B cell (primary cell): ENCODE data around the gene NCBP2L. TPM values are rescaled to one million over a fixed set of nuclear protein-coding genes. Genes with fewer than 3 reads are reported as not detected.

Experiments used
- ATAC-seq: fragments of 200-7000 bp; cut with Tn5 transposase; one replicate; pipeline ENCODE4 v1.10.0; 2021; ENCODE audit warnings: low read depth, mild to moderate bottlenecking, moderate number of reproducible peaks, moderate library complexity
- CTCF ChIA-PET: fragments of 350-600 bp; sonication (Branson Sonifier 250); formaldehyde crosslinking; loops from one replicate; lab custom pipeline; 2021; ENCODE audit warnings: antibody characterized with exemption, inconsistent platforms; lab: Charles Lee
- POLR2A ChIA-PET: fragments of 350-600 bp; sonication (Branson Sonifier 250); formaldehyde crosslinking; loops from one replicate; lab custom pipeline; 2021; ENCODE audit warnings: antibody characterized with exemption; lab: Charles Lee
- DNase-seq: peaks from one replicate; pipeline ENCODE4 v3.0.0; 2013
- H2AFZ ChIP-seq: 2 replicates; pipeline ENCODE4 v1.6.1; 2012; ENCODE audit warnings: mild to moderate bottlenecking, low read depth, low read length; ENCODE audit not compliant: insufficient read depth, poor library complexity, severe bottlenecking
- H3K27ac ChIP-seq, 2 donors: 1 replicate in 1 of 2; 2 replicates in 1 of 2; pipeline ENCODE4 v1.5.1; 2012 to 2013; ENCODE audit warnings: low read length in 2 of 2, mild to moderate bottlenecking in 2 of 2, moderate library complexity in 1 of 2
- H3K27me3 ChIP-seq, 4 experiments: fragments of 200-600 bp in 1 of 4; sonication (generic) in 1 of 4; replicated peaks in 1 of 4; 1 replicate in 2 of 4; 2 replicates in 2 of 4; pipeline versions ENCODE4 v1.6.1 to v1.7.0; 2013 to 2016; ENCODE audit warnings: low read length in 3 of 4, mild to moderate bottlenecking in 2 of 4, mixed read lengths in 1 of 4, moderate library complexity in 1 of 4; ENCODE audit not compliant: insufficient read depth in 4 of 4, control insufficient read depth in 3 of 4; ENCODE audit errors: control extremely low read depth in 1 of 4
- H3K36me3 ChIP-seq, 2 experiments: replicated peaks in 1 of 2; 1 replicate in 1 of 2; 2 replicates in 1 of 2; pipeline versions ENCODE4 v1.6.1 to v1.7.1; 2013; ENCODE audit warnings: low read length in 1 of 2; ENCODE audit not compliant: insufficient read depth in 2 of 2, control insufficient read depth in 1 of 2; ENCODE audit errors: control extremely low read depth in 1 of 2, extremely low read depth in 1 of 2
- H3K4me1 ChIP-seq, 2 donors: fragments of 200-600 bp in 1 of 2; sonication (generic) in 1 of 2; 1 replicate in 1 of 2; 2 replicates in 1 of 2; pipeline versions ENCODE4 v1.5.1 to v1.6.1; 2013 to 2017; ENCODE audit warnings: low read length in 2 of 2; ENCODE audit not compliant: control insufficient read depth in 2 of 2, insufficient read depth in 2 of 2
- H3K4me2 ChIP-seq: replicated peaks from 2 replicates; pipeline ENCODE3; 2012; ENCODE audit warnings: mild to moderate bottlenecking, low read depth, low read length; ENCODE audit not compliant: poor library complexity, severe bottlenecking
- H3K4me3 ChIP-seq, 5 experiments: fragments of 200-600 bp in 1 of 5; sonication (generic) in 1 of 5; 1 replicate in 3 of 5; 2 replicates in 2 of 5; pipeline versions ENCODE4 v1.5.1 to v1.7.0; 2011 to 2016; ENCODE audit warnings: low read length in 4 of 5, mild to moderate bottlenecking in 4 of 5, low read depth in 2 of 5, control low read depth in 1 of 5, moderate library complexity in 1 of 5; ENCODE audit not compliant: insufficient read depth in 1 of 5; ENCODE audit errors: control extremely low read depth in 1 of 5, extremely low read depth in 1 of 5
- H3K79me2 ChIP-seq: fragments of 200-600 bp; sonication (generic); one replicate; pipeline ENCODE4 v1.6.0; 2016; ENCODE audit warnings: low read length; ENCODE audit not compliant: control insufficient read depth, insufficient read depth
- H3K9ac ChIP-seq: fragments of 200-600 bp; sonication (generic); 2 replicates; pipeline ENCODE4 v1.6.1; 2017; ENCODE audit warnings: mild to moderate bottlenecking, low read length, moderate library complexity
- H3K9me3 ChIP-seq, 3 donors: one replicate each; pipeline versions ENCODE4 v1.6.1 to v1.7.1; 2013; ENCODE audit warnings: low read length in 2 of 3; ENCODE audit not compliant: control insufficient read depth in 2 of 3, insufficient read depth in 1 of 3; ENCODE audit errors: control extremely low read depth in 1 of 3
- H4K20me1 ChIP-seq: 2 replicates; pipeline ENCODE4 v1.6.0; 2012; ENCODE audit warnings: mild to moderate bottlenecking, low read length; ENCODE audit not compliant: insufficient read depth, control insufficient read depth, poor library complexity, severe bottlenecking
- H3K27ac Mint-ChIP-seq: one replicate; pipeline ENCODE4 v1.8.0; 2021; ENCODE audit warnings: mixed read lengths
- H3K27me3 Mint-ChIP-seq: one replicate; pipeline ENCODE4 v1.8.0; 2021; ENCODE audit warnings: mixed read lengths
- H3K4me1 Mint-ChIP-seq: one replicate; pipeline ENCODE4 v1.8.0; 2021; ENCODE audit warnings: mixed read lengths
- H3K4me3 Mint-ChIP-seq: one replicate; pipeline ENCODE4 v1.8.0; 2021; ENCODE audit warnings: mixed read lengths
- H3K9me3 Mint-ChIP-seq: one replicate; pipeline ENCODE4 v1.8.0; 2022; ENCODE audit warnings: mixed read lengths; ENCODE audit not compliant: insufficient read depth
- EZH2 ChIP-seq: IDR thresholded peaks from 2 replicates; pipeline ENCODE4 v1.6.1; 2012; ENCODE audit warnings: borderline replicate concordance, low read depth, mild to moderate bottlenecking, moderate library complexity, low read length; ENCODE audit not compliant: insufficient read depth, poor library complexity, severe bottlenecking
- WGBS: methylation state at CpG from one replicate; pipeline ENCODE4 v1.1.5; 2013; ENCODE audit warnings: missing lambda C conversion rate; ENCODE audit not compliant: insufficient coverage; 5-methylcytosine and 5-hydroxymethylcytosine counted together
- intact Hi-C: fragments of 100-400 bp; cut with micrococcal nuclease; formaldehyde crosslinking; loops from one replicate; pipeline ENCODE4 v1.10.0; 2022
- polyA plus RNA-seq: library from polyadenylated mRNA; depleted of rRNA; stranded (reverse); fragments of >200 nt; gene quantifications from 2 replicates; pipeline ENCODE4 v1.2.3, GENCODE V29; 2012
- total RNA-seq, 2 donors: library from RNA; stranded (reverse); fragments of 120-200 nt in 1 of 2; gene quantifications; 1 replicate in 1 of 2; 2 replicates in 1 of 2; pipeline versions ENCODE4 v1.2.3 to v1.2.4, GENCODE V29; 2013 to 2022
- TF ChIP-seq, protein P1 (sequence below): fragments of 200-600 bp; IDR thresholded peaks from one replicate; pipeline ENCODE4 v1.8.0; 2022; ENCODE audit warnings: antibody characterized with exemption, mild to moderate bottlenecking

Gene NCBP2L
- total and polyA plus RNA-seq, 2 donors (not counting 1 experiment from before 2014, with no cell fraction given) = not detected

DNA sequence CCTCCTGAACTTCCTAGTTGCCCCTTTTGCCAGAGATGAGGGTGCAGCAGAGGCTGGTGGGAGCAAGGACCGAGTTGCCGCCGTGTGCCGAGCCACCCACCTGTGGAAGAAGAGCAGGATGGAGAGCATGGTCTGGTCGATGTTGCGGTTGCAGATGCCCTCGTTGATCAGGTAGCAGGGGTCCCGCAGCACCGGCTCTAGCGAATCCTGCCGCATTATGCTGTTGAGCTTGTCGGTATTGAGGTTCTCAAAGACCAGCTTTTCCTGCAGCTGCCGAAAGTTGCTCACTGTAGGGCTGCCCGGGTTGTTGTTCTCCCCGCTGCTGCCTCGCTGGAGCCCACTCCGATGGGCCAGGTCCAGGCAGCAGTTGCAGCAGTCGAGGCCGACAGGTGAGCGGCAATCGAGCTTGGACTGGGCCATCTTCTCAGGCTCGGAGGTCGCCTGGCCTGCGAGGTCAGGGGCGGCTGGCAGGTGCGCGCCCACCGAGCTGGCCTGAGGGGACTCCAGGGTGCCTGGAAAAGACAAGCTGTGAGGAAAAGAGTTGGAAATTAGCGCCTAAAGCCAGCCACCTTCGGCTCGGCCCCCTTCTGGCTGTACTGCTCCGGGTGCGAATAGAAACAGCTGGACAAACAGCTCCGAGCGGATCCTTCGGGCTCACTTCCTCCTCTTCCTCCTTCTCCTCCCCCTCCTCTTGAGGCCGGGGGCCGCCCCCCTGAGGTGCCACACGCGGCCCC, 2.4 kb upstream of the NCBP2L start:
- Mint-ChIP-seq H3K27ac (peak overlapping the region; percentile 80), H3K9me3 (no peaks in the 10 kb centered on the region)

More for the DNA sequence above, 2.4 kb upstream of the NCBP2L start:
- Mint-ChIP-seq H3K4me1 (peaks cover 21% of the 10 kb centered on the region), H3K27me3 (no peaks in the 10 kb centered on the region), H3K4me3 (peak overlapping the region; percentile 84)
- no peaks in the 10 kb centered on the region for H3K9me3 ChIP-seq
- H3K27ac ChIP-seq = no peak overlapping the region
- no peaks in the 10 kb centered on the region for H4K20me1 ChIP-seq
- CTCF ChIA-PET = interaction anchor here (0.9 to 6.0 kb wide), 14 partner anchors 12 to 776 kb away, joined by 3 to 246 read pairs (median 16); partner anchors contain the start of gene PRPS1
- peak overlapping the region; percentile 69 for H3K9ac ChIP-seq
- ATAC-seq (peak; percentile 11), DNase-seq (peak; percentile 14)
- TF ChIP-seq, protein P1, sequence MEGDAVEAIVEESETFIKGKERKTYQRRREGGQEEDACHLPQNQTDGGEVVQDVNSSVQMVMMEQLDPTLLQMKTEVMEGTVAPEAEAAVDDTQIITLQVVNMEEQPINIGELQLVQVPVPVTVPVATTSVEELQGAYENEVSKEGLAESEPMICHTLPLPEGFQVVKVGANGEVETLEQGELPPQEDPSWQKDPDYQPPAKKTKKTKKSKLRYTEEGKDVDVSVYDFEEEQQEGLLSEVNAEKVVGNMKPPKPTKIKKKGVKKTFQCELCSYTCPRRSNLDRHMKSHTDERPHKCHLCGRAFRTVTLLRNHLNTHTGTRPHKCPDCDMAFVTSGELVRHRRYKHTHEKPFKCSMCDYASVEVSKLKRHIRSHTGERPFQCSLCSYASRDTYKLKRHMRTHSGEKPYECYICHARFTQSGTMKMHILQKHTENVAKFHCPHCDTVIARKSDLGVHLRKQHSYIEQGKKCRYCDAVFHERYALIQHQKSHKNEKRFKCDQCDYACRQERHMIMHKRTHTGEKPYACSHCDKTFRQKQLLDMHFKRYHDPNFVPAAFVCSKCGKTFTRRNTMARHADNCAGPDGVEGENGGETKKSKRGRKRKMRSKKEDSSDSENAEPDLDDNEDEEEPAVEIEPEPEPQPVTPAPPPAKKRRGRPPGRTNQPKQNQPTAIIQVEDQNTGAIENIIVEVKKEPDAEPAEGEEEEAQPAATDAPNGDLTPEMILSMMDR = no peak
- TF ChIP-seq EZH2 = no peak
- peak overlapping the region; percentile 82 for H2AFZ ChIP-seq
- peaks cover 0 to 9% (median 0%) of the 10 kb centered on the region in 4 experiments for H3K27me3 ChIP-seq
- H3K36me3 ChIP-seq = no peaks in the 10 kb centered on the region
- H3K4me2 ChIP-seq = peak overlapping the region; percentile 87
- POLR2A ChIA-PET = interaction anchor here (0.7 to 3.5 kb wide), 9 partner anchors 31 to 147 kb away, joined by 3 to 53 read pairs (median 5); partner anchors contain the start of gene PRPS1
- 9% methylated on average over 28 of the region's 40 CpGs for WGBS
- intact Hi-C loops = loop anchor here (1.0 to 5.0 kb wide), 2 partner anchors 33 to 238 kb away; no protein-coding TSS in a partner anchor
- H3K4me1 ChIP-seq = peaks cover 14 to 23% of the 10 kb centered on the region in 2 donors
- H3K4me3 ChIP-seq = peak overlapping the region in 4 of 5 experiments; percentile 48 to 72 (median 62)
- no peaks in the 10 kb centered on the region for H3K79me2 ChIP-seq
